Mesothelial cell of epicardium (in vitro differentiated cells): Measurements from ENCODE around the gene RBM38. TPM values are rescaled to one million over a fixed set of nuclear protein-coding genes. Genes with fewer than 3 reads are reported as not detected.

Source experiments
- DNase-seq, 2 experiments: peaks; one replicate each; pipeline ENCODE4 v3.0.0; 2021; ENCODE audit warnings: low spot score in 2 of 2; ENCODE audit not compliant: unreplicated experiment in 2 of 2
- H3K27ac Mint-ChIP-seq: 2 replicates; pipeline ENCODE4 v1.8.0; 2021; ENCODE audit warnings: mixed read lengths
- H3K27me3 Mint-ChIP-seq: 2 replicates; pipeline ENCODE4 v1.8.0; 2021; ENCODE audit warnings: low read depth, mixed read lengths
- H3K36me3 Mint-ChIP-seq: 2 replicates; pipeline ENCODE4 v1.8.0; 2021; ENCODE audit warnings: mixed read lengths
- H3K4me1 Mint-ChIP-seq: 2 replicates; pipeline ENCODE4 v1.8.0; 2021; ENCODE audit warnings: mixed read lengths
- H3K4me3 Mint-ChIP-seq: 2 replicates; pipeline ENCODE4 v1.8.0; 2021; ENCODE audit warnings: mild to moderate bottlenecking, moderate library complexity, mixed read lengths
- H3K9me3 Mint-ChIP-seq: 2 replicates; pipeline ENCODE4 v1.8.0; 2021; ENCODE audit warnings: mixed read lengths
- total RNA-seq: library from RNA; stranded (reverse); gene quantifications from 3 replicates; pipeline ENCODE4 v1.2.1, GENCODE V29; 2021
- TF ChIP-seq, protein P1 (sequence below): fragments of 200-600 bp; sonication (generic); IDR thresholded peaks from one replicate; pipeline ENCODE4 v1.5.0; 2021; ENCODE audit warnings: antibody characterized with exemption; ENCODE audit not compliant: unreplicated experiment

Gene RBM38
- total RNA-seq, 1 donor from 2014 or later: 25.6 TPM

DNA sequence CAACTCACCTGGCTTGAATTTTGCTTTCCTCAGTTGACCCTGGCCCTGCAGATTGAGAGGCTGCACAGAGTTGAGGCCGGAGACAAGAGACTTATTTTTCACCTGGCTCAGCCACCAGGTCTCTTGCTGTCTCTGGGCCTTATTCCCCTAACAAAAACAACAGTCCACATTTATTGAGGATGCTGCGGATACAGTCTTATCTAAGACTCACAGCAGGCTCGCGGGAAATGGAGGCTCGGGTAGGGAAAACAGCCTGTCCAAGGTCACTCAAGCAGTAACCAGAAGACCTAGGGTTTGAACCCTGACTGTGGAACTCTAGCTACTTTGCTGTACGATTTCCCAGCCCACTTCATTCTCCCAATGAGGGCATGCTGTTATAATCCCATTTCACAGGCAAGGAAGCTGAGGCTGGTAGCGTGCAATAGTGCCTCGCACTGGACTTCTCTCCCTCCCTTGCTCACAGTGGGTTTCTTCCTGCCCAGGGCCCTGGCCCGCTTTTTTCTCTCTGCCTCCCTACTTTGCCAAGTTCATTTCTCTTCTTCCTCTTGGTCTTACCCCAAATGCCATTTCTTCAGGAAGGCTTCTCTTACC lies 57.7 kb downstream of the RBM38 start:
- Mint-ChIP-seq H3K27me3 (peaks cover 3% of the 10 kb centered on the region), H3K4me3 (no peak overlapping the region), H3K27ac (no peak overlapping the region), H3K36me3 (no peaks in the 10 kb centered on the region), H3K4me1 (peaks cover 9% of the 10 kb centered on the region), H3K9me3 (no peaks in the 10 kb centered on the region)
- TF ChIP-seq, protein P1, sequence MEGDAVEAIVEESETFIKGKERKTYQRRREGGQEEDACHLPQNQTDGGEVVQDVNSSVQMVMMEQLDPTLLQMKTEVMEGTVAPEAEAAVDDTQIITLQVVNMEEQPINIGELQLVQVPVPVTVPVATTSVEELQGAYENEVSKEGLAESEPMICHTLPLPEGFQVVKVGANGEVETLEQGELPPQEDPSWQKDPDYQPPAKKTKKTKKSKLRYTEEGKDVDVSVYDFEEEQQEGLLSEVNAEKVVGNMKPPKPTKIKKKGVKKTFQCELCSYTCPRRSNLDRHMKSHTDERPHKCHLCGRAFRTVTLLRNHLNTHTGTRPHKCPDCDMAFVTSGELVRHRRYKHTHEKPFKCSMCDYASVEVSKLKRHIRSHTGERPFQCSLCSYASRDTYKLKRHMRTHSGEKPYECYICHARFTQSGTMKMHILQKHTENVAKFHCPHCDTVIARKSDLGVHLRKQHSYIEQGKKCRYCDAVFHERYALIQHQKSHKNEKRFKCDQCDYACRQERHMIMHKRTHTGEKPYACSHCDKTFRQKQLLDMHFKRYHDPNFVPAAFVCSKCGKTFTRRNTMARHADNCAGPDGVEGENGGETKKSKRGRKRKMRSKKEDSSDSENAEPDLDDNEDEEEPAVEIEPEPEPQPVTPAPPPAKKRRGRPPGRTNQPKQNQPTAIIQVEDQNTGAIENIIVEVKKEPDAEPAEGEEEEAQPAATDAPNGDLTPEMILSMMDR: no peak
- DNase-seq: no peak

DNA sequence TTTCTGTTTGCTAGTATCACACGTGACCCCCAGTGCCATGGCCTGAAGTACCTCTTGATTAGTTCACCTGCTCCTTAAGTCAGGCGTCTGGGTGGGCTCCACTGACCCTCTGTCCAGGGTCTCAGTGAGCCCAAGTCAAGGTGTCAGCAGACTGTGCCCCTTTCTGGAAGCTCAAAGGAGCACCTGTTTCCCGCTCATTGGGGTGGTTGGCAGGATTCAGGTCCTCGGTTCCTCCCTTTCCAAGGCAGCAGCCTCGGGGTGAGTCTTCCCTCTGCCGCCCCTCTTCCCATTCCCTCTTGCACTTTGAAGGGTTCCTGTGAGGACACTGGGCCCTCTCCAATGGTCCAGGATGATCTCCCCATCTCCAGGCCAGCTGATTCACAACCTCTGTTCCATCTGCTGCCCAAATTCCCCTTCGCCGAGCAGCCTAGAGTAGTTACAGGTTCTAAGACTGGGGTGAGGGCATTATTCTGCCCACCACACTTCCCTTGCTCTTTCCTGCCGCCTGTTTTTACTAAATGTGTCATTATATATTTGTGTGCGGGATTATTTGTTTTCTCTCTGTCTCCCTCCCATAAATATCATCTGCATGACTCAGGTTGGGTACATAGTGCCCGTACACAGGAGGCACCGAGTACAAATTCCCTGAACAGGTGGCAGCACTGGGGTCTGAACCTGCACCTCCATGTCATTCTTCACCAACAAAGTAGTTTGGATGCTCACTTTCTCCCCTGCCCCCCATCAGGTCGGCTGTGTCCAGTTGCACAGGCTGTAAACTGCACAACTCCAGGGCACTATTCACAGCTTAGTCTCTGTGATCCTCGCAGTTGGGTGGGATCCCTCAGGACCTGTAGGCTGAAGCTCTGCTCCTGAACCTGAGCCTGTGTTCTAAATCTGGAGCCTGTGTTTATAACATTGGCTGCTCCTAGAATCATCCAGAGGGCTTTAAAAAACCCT lies 58.5 kb downstream of the RBM38 start:
- no peak overlapping the region for H3K27ac Mint-ChIP-seq

GRCh38 chr20:57450419-57450818 lies 59.2 kb downstream of the RBM38 start:
- Mint-ChIP-seq H3K36me3 (no peaks in the 10 kb centered on the region), H3K4me1 (peaks cover 8% of the 10 kb centered on the region), H3K4me3 (no peak overlapping the region), H3K27me3 (peaks cover 1% of the 10 kb centered on the region), H3K27ac (no peak overlapping the region), H3K9me3 (no peaks in the 10 kb centered on the region)
- TF ChIP-seq, protein P1: no peak
- no peak for DNase-seq

More for the DNA sequence above, 58.5 kb downstream of the RBM38 start:
- Mint-ChIP-seq H3K27me3 (peaks cover 3% of the 10 kb centered on the region), H3K9me3 (no peaks in the 10 kb centered on the region), H3K4me3 (no peak overlapping the region), H3K4me1 (peaks cover 9% of the 10 kb centered on the region), H3K36me3 (no peaks in the 10 kb centered on the region)
- TF ChIP-seq, protein P1: no peak
- no peak for DNase-seq

GRCh38 chr20:57450931-57451330 lies 59.7 kb downstream of the RBM38 start:
- H3K27ac Mint-ChIP-seq: no peak overlapping the region
- H3K4me1 Mint-ChIP-seq: peaks cover 6% of the 10 kb centered on the region
- no peaks in the 10 kb centered on the region for H3K27me3 Mint-ChIP-seq
- H3K9me3 Mint-ChIP-seq: no peaks in the 10 kb centered on the region
- no peaks in the 10 kb centered on the region for H3K36me3 Mint-ChIP-seq
- TF ChIP-seq, protein P1: no peak
- no peak for DNase-seq
- no peak overlapping the region for H3K4me3 Mint-ChIP-seq

DNA sequence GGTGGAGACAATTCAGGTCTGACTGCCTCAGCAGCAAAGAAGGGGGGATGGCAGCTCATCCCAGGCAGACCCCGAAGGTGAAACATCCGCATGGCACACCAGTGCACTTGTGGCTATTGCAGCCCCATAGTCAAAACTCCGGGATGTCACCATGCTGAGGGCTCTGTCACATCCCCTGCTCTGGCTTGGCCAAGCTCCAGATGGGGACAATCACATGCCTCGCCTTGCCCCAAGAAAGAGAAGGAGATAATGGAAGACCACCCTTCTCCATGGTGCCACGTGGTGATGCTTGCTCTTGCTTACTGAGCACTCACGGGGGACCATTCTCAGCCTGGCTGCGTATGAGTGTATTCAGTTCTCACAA lies 60.2 kb downstream of the RBM38 start:
- H3K27ac Mint-ChIP-seq: no peak overlapping the region
- H3K9me3 Mint-ChIP-seq: no peaks in the 10 kb centered on the region
- H3K27me3 Mint-ChIP-seq: no peaks in the 10 kb centered on the region
- no peaks in the 10 kb centered on the region for H3K36me3 Mint-ChIP-seq
- peaks cover 6% of the 10 kb centered on the region for H3K4me1 Mint-ChIP-seq
- TF ChIP-seq, protein P1: no peak
- DNase-seq: no peak
- H3K4me3 Mint-ChIP-seq: no peak overlapping the region
